Lung microvascular endothelial cell (primary cell): ENCODE results near the gene CDH13. TPM values are rescaled to one million over a fixed set of nuclear protein-coding genes. Genes with fewer than 3 reads are reported as not detected.
"Not testable (repeated sequence)": the region's sequence is repeated elsewhere in the genome, so short reads cannot be mapped to it uniquely, and the experiment has no call there.

Source experiments
- DNase-seq, 2 donors: peaks; one replicate each; pipeline versions ENCODE4 v3.0.0 to v3.0.0-alpha.2; 2010; ENCODE audit warnings: low read depth in 2 of 2
- total RNA-seq: library from RNA; depleted of rRNA; stranded (reverse); fragments of >200 nt; gene quantifications from 2 replicates; pipeline ENCODE4 v1.2.1, GENCODE V29; 2014

The CDH13 gene
- total RNA-seq, 1 donor from 2014 or later: 14.5 TPM

DNA sequence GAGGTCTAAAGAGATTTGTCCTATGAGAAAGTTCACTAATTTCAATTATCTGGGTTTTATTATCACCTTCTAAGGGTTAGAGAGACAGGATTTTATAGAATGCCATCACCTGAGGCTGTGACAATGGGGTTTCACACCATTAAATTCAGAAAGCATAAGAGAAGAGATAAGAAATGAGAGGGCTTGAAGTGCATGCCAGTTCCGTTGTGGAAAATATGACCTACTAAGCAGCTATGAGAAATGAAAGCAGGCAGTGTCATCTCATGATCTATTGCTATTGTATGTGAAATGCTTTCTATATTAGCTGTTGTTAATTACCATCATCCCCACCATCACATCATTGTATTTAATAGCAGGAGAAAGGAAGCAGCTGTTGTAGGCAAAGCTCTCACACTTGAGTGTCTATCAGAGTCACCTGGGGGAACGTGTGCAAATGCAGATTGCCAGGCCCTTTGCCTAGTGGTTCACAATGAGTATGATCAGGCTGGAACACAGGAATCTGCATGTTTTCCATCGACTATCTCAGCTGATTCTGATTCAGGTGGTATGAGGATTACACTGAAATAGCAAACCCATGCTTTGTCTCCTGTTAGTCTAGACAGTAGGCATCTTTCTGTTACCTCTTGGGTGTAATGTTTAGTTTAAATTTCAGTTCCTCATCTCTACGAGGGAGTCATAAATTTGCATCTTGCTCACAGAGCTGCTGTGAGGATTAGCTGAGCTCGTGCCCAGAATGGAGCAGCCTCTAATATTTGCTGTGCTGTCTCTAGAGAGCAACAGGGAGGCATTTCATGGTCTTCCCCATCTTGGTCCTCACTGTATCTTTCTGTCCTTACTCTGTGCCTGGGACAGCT lies 256.4 kb downstream of the CDH13 start:
- peak in 1 of 2 donors; percentile 59 for DNase-seq

DNA sequence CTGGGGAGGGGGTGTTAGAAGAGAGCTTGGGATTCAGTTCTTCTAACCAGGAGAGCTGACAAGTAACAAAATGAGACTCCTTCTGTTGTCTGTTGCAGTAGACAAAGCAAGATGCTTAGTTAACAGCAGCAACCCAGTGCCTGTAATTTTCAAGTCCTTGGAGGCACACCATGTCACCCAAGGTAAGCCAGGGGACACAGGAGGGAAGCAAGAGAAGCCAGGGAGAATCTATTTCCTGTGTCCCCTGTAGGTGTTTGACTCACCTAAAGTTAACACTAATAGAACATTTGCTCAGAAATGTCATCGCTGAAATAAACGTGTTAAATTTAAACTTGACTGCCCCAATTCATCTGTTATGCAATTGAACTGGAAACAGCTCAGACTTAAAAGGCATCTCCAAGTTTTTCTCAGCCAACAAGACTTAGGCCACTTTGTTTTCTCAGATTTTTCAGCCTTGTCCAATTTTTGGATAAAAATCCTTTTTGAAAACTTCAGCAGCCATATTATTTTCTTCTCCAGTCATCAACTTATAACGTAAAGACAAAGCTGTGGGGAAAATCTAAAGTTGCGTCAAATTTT lies 257.6 kb downstream of the CDH13 start:
- DNase-seq: no peak

DNA sequence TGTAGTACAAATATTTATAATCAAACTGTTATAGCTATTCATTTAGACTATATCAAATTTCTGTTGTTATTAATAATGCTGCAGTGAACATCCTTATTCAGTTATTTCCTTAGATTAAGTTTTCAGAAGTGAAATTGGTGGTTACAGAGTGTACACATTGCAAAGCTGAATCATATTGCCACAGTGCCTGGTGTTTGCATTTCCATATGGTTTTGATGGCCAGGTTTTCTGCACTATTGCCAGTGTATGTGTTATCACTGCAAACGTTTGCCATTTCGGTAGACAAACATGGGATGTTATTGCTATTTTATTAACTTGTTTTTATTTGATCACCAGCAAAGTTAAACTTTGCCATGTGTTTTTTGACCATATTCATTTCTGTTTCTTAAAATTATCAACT lies 259.4 kb downstream of the CDH13 start:
- DNase-seq: no peak

DNA sequence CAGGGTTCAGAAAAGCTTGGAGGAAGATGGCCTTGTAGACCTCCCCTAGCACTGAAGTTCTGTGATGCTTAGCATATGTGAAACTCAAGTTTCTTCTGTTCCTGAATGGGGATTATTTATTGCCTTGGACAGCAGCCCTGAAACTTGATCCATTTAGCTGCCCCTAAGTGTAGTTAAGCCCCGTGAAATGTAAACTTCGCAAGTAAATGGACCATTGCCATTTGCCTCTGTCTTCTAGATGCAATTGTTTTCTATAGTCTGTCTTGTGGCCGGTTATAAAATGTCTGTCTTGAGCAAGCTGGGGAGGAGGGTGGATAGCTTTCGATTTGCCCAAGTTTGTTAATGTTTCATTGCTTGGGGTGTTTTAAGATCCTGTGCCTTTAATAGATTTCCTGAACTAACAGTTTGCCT lies 261.8 kb downstream of the CDH13 start:
- peak in 1 of 2 donors; percentile 8 for DNase-seq

DNA sequence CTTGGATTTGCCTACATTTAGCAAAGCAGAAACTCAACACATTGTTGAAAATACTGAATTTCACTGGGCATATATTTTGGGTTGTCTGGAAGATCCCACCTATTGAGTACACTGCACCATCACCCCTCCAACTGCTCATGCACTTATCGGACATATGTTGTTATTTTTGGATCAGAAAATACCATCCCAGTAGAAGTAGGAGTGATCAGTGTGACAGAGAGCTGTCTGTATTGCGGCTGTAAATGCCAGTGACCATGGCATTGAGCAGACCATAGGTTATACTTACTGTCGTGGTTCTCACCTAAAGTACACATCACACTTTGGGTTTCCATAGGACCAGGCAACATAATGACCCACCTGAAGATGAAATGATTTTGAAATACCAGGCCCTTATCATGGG lies 264.7 kb downstream of the CDH13 start:
- no peak for DNase-seq

DNA sequence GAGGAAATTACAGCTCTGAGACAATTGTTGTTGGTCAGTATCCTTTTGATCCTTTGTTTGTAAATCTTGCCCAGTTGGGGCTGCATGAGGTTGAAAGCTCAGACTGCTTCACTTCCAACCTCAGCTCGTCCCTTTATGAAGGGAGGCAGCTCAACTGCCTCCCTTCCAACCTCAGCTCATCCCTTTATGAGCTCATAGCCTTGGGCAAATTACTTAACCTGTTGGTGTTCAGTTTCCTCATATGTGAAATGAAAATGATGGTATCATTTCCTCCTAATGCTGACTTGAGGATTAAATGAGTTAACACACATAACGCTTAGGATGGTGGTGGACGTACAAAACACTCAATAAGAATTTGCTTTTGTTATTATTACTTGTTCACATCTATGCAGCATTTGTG lies 265.1 kb downstream of the CDH13 start:
- DNase-seq: no peak

DNA sequence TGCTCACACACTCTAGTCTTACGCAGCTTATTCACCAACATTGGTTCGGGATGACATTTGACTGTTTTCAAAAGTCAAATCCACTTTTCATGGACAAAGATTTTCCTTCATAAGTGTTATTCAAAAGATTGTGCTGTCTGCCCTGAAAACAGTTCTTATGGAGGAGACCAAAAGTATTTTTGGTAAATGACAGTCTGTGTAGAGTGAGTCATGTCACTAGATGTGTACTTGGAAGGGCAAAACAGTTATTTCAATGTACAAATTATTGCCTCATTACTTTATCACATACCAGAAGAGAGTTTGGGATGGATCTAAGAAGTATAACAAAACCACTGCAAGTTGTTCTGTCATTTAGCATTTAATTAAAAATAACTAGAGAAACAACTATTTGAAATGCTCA lies 265.6 kb downstream of the CDH13 start:
- no peak for DNase-seq

DNA sequence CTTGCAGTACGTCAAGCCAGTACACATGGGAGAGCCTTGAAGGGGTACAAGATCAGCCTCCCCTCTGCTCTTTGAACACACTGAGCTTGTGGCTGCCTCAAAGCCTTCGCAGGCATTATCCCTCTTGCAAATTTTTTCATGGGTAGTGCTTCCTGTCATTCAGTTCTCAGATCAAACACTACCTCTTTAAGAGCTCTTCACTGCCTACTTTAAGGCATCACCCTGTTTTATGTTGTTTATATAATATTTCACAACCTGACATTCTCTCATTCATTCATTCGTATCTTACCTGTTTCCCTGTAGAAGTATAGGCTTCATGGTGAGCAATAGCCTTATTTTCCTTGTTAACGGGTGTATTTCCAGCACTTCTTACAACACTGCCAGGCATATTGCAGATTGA lies 269.1 kb downstream of the CDH13 start:
- DNase-seq: no peak

DNA sequence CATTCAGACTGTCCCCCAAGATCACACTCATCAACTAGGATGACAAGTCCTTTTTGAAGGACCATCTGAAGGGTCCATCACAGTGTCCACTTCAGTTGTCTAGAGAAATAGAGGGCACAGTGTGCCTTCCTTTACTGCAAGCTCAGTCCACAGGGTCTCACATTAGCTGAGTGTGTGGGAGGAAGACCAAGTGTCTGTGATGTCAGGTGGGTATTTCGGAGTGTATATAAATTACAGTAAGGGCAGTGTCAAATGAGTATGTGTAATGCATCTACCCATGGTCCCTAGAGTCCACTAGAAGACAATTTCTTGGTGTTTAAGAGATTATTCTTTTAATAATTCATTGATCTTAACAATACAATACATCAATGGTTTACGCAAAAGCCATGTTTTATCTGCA lies 272.2 kb downstream of the CDH13 start:
- no peak for DNase-seq

DNA sequence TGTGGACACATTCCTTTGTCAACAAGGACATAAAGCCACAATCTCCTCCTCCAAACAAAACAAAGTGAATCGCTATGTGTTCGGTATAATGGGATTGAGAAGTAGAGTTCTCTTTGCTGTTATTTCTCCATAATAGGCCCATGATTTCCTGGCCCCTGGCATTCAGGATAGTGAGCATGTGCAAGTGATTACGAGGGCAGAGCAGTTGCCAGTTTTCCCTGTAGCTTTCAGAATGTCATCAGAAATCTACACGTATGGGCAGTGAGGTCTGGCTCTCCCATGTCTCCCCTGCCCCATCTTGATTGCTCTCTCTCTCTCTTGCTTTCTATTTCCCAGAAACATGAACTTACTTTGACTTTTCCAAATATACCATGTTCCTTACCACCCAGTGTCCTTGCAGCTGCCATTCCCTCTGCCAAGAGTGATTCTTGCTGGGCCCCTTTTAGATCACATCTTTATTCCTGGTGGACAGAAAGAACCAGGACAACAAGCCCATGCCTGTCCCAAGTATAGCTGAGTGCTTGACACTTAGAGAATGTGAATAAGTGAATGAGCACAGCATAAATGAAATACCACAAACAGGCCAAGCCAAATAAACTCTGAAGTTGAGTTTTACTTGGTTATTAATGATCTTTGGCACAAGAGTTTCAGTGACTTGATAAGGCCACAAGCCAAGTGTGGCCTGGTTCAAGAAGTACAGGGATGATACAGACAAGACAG lies 273.1 kb downstream of the CDH13 start:
- DNase-seq: no peak

DNA sequence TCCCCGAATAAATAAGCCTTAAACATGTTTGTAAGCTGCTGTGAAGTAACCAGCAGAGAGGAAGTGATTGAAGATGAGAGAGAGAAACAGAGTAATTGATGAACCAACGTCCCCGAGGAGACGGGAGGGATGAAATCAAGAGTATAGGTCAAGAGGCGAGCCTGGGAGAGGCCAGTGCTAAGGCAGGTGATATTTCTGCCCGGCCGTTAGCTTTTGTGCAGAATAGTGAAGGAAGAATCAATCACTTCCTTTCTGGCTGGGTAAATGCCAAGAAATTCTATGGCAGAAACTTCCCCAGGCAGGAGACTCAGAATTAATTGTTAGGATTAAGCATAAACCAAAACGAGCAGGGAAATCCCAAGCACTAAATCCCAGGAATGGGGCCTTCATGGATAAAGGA lies 273.8 kb downstream of the CDH13 start:
- DNase-seq: peak in 1 of 2 donors; percentile 32

DNA sequence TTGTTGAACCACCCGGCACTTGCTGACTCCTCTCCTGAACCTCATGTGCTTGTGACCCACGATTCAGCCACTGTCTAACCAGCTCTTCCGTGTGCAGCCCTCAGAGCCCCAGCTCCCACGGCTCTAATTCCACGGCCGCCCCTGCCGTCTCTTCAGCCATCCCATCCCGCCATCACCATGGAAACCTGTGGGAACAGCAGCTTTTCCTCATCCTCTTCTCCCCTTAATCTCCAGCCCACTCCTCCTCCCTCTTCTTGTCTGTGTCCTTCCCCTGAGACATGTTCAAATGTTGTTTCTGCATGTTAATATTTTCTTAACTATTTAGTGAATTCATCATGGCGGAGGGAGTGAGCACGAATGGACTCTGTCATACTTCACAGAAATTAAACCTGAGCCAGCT lies 285.2 kb downstream of the CDH13 start:
- DNase-seq: no peak

DNA sequence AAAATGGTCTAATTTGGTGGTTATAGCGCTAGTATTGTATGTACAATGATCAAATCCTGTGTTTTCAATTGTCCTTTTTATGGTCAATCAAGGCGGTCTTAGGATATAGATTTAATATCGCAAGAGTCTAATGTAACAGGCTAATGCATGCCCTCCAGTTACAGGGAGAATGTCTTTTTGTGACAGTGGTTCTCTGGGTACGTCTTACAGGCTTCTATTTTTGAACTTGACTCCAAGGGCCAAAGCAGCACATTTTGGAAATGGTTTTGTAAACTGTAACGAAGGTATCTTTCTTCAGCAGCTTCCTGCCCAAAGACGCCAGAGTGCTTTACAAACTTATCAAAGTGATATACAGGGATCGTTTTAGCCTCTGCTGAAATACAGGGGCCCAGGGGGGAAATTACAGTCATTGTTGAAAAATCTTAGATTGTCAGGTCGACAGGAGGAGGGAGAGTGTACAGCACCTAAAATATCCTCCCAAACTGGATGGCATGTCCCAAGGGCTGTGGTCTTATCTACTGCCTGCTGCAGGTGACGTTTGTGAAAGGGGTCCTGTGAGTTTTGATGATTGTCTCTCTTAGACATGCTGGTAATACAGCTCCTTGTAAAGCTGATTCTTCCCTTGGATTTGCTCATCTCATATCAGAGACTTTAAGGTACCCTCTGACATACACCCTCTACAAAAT lies 288.5 kb downstream of the CDH13 start:
- DNase-seq: no peak

DNA sequence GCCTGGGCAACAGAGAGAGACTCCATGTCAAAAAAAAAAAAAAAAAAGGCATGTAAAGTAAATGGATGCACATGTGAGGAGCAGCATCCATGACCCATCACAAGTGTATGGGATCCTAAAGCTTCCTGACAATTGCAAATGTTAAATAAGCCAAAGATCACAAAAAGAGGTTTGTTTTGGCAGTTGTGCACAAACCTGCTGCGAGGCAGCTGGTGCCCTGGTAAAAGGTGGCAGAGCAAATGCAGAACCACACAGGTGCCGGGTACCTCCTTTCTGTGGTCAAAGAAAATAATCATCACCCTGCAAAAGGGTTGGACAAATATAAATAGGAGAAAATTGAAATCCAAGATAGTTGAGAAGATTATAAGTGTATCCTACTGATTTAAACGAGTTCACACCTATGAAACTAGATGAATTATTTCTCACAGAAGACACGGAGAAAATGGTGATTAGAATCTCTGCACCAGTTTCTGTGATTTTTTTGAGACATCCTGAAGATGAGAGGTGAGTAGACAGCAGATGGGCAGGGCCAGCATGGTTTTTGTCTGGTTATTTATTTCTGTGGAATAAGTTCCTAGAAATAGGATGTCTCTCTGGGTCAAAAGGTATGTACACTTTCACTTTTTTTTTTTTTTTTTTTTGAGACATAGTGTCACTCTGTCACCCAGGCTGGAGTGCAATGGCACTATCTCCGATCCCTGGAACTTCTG lies 291.3 kb downstream of the CDH13 start:
- DNase-seq: no peak

DNA sequence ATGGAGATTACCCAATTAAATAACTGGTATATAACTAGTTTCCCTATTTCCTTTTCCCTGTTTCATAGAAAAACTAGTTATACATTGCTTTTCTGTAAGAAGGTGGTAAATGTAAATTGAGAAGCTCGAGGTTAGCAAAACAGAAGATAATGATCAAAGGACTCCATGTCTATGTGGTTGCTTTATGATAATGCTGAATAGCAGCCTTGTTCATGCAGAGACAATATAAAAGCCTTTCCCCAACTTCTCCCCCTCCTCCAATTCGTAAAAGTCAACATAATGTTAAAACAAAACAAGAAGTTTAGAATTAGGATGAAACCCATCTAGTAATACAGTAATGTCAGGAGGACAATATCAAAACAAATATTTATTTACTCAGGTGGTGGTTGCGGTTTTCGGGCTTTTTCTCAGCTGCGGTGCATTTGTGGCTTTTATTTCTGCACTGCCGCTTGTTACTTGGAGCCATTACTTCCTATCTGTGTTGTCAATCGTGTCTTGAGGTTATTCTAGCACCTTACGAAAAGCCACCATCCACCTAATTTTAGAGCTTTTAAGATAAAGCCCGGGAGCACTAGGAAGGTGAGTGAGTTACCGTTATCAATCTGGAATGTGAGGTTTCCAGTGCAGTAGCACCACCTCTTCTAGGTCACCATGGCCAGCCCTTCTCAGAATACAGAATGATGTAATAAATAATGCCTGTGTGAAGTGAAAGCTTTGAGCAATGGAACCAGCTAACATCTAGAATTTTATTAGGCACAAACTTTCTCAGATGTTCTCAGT lies 297.5 kb downstream of the CDH13 start:
- no peak for DNase-seq

DNA sequence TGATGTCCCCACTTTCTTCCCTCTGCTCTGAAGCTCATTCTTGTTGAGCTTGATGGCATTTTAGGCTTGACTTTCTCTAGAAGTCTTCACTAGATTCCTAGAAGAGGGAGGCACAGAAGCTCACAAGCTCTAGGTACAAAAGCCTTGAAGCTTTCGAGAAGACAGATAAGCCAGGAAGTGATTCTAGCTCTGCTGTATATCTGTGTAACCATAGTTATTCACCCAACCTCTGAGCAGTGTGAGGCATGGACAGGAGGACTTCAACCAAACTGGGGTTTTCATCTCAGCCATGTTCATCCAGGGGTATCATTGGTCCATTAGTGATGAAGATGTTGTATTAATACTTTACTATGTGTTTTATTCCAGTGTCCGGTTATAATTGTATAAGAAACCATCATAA lies 299.7 kb downstream of the CDH13 start:
- no peak for DNase-seq

DNA sequence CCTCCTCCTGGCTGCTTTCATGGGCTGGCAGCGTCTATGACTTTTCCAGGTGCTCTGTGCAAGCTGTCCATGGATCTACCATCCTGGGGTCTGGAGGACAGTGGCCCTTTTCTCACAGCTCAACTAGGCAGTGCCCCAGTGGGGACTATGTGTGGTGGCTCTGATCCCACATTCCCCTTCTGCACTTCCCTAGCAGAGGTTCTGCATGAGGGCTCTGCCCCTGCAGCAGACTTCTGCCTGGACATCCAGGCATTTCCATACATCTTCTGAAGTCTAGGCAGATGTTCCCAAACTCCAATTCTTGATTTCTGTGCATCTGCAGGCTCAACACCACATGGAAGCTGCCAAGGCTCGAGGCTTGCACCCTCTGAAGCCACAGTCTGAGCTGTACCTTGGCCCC lies 307.2 kb downstream of the CDH13 start:
- DNase-seq: not testable (repeated sequence)

DNA sequence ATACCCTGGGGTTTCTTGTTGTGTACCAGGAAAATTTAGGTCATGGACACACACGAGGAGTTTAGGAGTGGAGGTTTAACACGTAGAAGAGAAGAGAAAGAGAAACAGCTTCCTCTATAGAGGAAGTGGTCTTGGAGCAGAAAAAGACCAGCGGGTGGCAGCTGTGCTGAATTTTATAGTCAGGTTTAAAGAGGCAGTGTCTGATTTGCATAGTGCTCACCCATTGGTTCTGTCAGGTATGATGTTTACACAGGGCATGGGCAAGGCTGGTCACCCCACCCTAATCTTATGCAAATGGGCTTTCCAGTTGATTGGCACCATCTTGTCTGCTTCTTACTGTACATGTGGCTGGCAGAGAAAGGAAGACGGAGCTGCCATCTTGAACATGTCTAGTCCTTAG lies 309.0 kb downstream of the CDH13 start:
- no peak for DNase-seq

DNA sequence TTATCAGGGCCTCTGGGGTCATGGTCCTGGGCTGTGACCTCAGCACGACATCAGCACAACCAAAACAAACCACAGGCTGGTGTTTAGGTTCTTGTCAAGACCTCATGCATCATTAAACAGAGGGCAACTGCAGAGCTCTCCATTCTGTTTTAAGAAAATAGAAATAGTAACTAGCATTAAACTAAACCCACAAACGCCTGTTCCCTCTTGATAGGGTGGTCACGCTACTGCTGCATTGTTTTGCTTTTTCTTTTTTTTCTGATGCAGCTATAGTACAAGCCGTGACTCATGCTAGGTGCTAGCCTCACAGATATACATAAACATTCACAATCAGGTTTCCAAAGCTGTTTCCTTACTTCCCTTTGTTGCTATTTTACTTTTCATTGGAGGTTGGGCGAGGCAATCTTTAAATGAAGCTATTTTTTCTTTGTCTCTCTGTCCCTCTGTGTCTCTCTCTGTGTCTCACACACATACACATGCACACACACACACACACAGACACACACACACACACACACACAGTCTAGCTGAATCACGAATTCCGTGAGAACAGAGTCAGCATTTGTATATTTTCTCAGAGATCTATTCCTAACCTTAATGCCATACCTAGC lies 310.3 kb downstream of the CDH13 start:
- peak; percentile 95 to 96 for DNase-seq

DNA sequence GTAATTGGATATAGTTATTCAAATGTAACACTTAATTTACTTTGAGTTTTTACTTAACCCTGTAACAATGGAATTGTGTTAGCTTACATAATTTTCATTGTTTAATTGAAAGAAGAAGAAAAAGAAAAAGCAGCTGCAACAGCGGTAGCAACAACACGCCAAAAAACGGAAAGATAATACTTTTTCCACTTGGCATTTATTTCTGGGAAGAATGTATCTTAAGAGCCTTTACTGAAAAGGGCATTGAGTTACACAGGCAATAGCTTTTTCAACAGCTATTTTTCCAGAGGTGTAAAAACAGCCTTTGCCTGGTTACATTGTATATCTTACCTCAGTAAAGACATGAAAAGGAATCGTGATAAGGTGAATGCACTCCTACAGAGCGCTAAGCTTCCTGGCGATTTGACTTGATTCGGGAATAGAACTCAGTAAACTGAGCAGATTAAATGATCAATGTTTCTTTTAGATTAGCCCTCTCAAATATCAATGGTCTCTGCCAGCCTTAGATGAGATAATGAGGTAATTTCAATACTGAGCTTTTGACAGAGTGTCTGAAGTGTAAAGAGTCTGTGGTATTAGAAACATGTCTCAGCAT lies 311.3 kb downstream of the CDH13 start:
- peak in 1 of 2 donors; percentile 8 for DNase-seq
